K562 (cell line): ENCODE data around the gene DIS3L2. TPM values are rescaled to one million over a fixed set of nuclear protein-coding genes. Genes with fewer than 3 reads are reported as not detected.

Experiments used
- CHD7 ChIP-seq: fragments of 200-600 bp; sonication (generic); IDR thresholded peaks from one replicate; pipeline ENCODE4 v1.6.1; 2012; ENCODE audit warnings: mild to moderate bottlenecking, low read depth, low read length, inconsistent platforms
- NCOA6 ChIP-seq: fragments of 450-650 bp; IDR thresholded peaks from 2 replicates; pipeline ENCODE4 v1.6.1; 2017; ENCODE audit warnings: mild to moderate bottlenecking
- polyA plus RNA-seq, 8 experiments: library from polyadenylated mRNA; depleted of rRNA in 4 of 8; stranded (reverse) in 5 of 8; unstranded in 3 of 8; fragments of >200 nt; fragmentation: Nextera tagmentation in 2 of 8; fragmentation: Illumina TruSeq in 1 of 8; extraction: Ambion mirVana in 2 of 8; extraction: Trizol in 1 of 8; gene quantifications; 2 replicates each; pipeline versions ENCODE4 v1.2.1 to v1.2.3, GENCODE V29; 2011 to 2014; ENCODE audit warnings: inconsistent platforms in 1 of 8, missing spikeins in 1 of 8
- total RNA-seq, 7 experiments: library from RNA; depleted of rRNA in 6 of 7; stranded (reverse); fragments of >200 nt in 6 of 7; fragmentation: Illumina TruSeq in 2 of 7; extraction: Trizol in 2 of 7; gene quantifications; 2 replicates each; pipeline versions ENCODE4 v1.2.1 to v1.2.3, GENCODE V29; 2011 to 2021; ENCODE audit warnings: low replicate concordance in 1 of 7

The DIS3L2 gene
- total and polyA plus RNA-seq, 9 of the 15 experiments (the other 6 are each of a cell fraction or from before 2014, with no cell fraction given), result 1.5 to 19.2 (median 11.2) TPM

- TF ChIP-seq CHD7 (no peak), NCOA6 (no peak)
Measured at GRCh38 chr2:232076736-232077135, 115.2 kb downstream of the DIS3L2 start (continued).
